HEK293T (cell line): ENCODE measurements around the gene PRKCH.

ENCODE experiments used
- CTCF ChIA-PET: fragments of 350-600 bp; formaldehyde crosslinking; extraction: SDS; loops from one replicate; lab custom pipeline; 2021; ENCODE audit warnings: antibody characterized with exemption, inconsistent platforms; lab: Yijun Ruan, JAX
- POLR2A ChIA-PET: fragments of 350-600 bp; formaldehyde crosslinking; extraction: SDS; loops from one replicate; lab custom pipeline; 2020; ENCODE audit warnings: antibody characterized with exemption, inconsistent platforms; lab: Yijun Ruan, JAX
- DNase-seq: peaks from one replicate; pipeline ENCODE4 v3.0.0; 2012; ENCODE audit warnings: mixed read lengths; ENCODE audit errors: extremely low spot score
- ARNT ChIP-seq: fragments of 450-650 bp; IDR thresholded peaks from 2 replicates; pipeline ENCODE4 v1.6.1; 2017; ENCODE audit warnings: mild to moderate bottlenecking
- BHLHE40 ChIP-seq: fragments of 450-650 bp; IDR thresholded peaks from 2 replicates; pipeline ENCODE4 v1.6.1; 2016; ENCODE audit warnings: mild to moderate bottlenecking, moderate library complexity, borderline replicate concordance
- CTBP1 ChIP-seq: fragments of 450-650 bp; IDR thresholded peaks from 2 replicates; pipeline ENCODE4 v1.6.1; 2016; ENCODE audit warnings: borderline replicate concordance
- ELF4 ChIP-seq: fragments of 450-650 bp; IDR thresholded peaks from 2 replicates; pipeline ENCODE4 v1.6.1; 2017; ENCODE audit warnings: antibody characterized with exemption
- FOXA1 ChIP-seq: fragments of 450-650 bp; IDR thresholded peaks from 2 replicates; pipeline ENCODE4 v1.6.1; 2016; ENCODE audit warnings: mild to moderate bottlenecking
- FOXK2 ChIP-seq: fragments of 450-650 bp; IDR thresholded peaks from 2 replicates; pipeline ENCODE4 v1.6.1; 2016; ENCODE audit warnings: mild to moderate bottlenecking
- FOXM1 ChIP-seq: fragments of 450-650 bp; IDR thresholded peaks from 2 replicates; pipeline ENCODE4 v1.6.1; 2017; ENCODE audit warnings: mild to moderate bottlenecking, borderline replicate concordance
- HDGF ChIP-seq: fragments of 450-650 bp; IDR thresholded peaks from 2 replicates; pipeline ENCODE4 v1.6.1; 2017; ENCODE audit warnings: antibody characterized with exemption, borderline replicate concordance
- L3MBTL2 ChIP-seq: fragments of 450-650 bp; conservative IDR thresholded peaks from 2 replicates; pipeline ENCODE4 v1.6.1; 2016; ENCODE audit warnings: mild to moderate bottlenecking
- LEF1 ChIP-seq: fragments of 450-650 bp; IDR thresholded peaks from 2 replicates; pipeline ENCODE4 v1.6.1; 2017; ENCODE audit warnings: mild to moderate bottlenecking, borderline replicate concordance
- NFRKB ChIP-seq: fragments of 450-650 bp; IDR thresholded peaks from 2 replicates; pipeline ENCODE4 v1.6.1; 2016; ENCODE audit warnings: mild to moderate bottlenecking, moderate library complexity
- PKNOX1 ChIP-seq: fragments of 450-650 bp; IDR thresholded peaks from 2 replicates; pipeline ENCODE4 v1.6.1; 2016
- SP1 ChIP-seq: fragments of 450-650 bp; IDR thresholded peaks from 2 replicates; pipeline ENCODE4 v1.6.1; 2017
- SUZ12 ChIP-seq: fragments of 450-650 bp; IDR thresholded peaks from 2 replicates; pipeline ENCODE4 v1.6.1; 2016; ENCODE audit warnings: mild to moderate bottlenecking
- TARDBP ChIP-seq: fragments of 450-650 bp; IDR thresholded peaks from 2 replicates; pipeline ENCODE4 v1.6.1; 2016
- ZNF384 ChIP-seq: fragments of 450-650 bp; IDR thresholded peaks from 2 replicates; pipeline ENCODE4 v1.6.1; 2016

PRKCH gene

GRCh38 chr14:61535032-61535431, 213.7 kb downstream of the PRKCH start:
- ChIA-PET POLR2A (no interaction called here), CTCF (no interaction called here)
- no peak for TF ChIP-seq PKNOX1
- no peak for TF ChIP-seq FOXA1
- no peak for DNase-seq

GRCh38 chr14:61535458-61535857, 214.1 kb downstream of the PRKCH start:
- ChIA-PET POLR2A (no interaction called here), CTCF (interaction anchor here (0.6 kb wide), 1 partner anchor 10 kb away, joined by 3 read pairs; no protein-coding TSS in a partner anchor)

GRCh38 chr14:61536661-61537562, 215.5 kb downstream of the PRKCH start:
- TF ChIP-seq FOXM1 (no peak), BHLHE40 (no peak)
- DNase-seq, result no peak
- CTCF ChIA-PET, result no interaction called here
- POLR2A ChIA-PET, result interaction anchor here (0.7 kb wide), 1 partner anchor 24 kb away, joined by 3 read pairs; no protein-coding TSS in a partner anchor

More at GRCh38 chr14:61535458-61535857, 214.1 kb downstream of the PRKCH start:
- DNase-seq, result no peak
- TF ChIP-seq TARDBP (no peak), PKNOX1 (no peak), FOXA1 (no peak), ELF4 (no peak), LEF1 (no peak), NFRKB (no peak), BHLHE40 (no peak), CTBP1 (no peak), ARNT (no peak), ZNF384 (no peak), SUZ12 (no peak), FOXK2 (no peak), HDGF (no peak), SP1 (no peak), FOXM1 (no peak), L3MBTL2 (no peak)

GRCh38 chr14:61537563-61538463, 216.4 kb downstream of the PRKCH start:
- POLR2A ChIA-PET, result no interaction called here
- CTCF ChIA-PET, result no interaction called here
- no peak for DNase-seq
- TF ChIP-seq NFRKB (no peak), CTBP1 (no peak), SP1 (no peak), HDGF (no peak)

GRCh38 chr14:61538464-61539022, 217.2 kb downstream of the PRKCH start:
- ChIA-PET CTCF (no interaction called here), POLR2A (no interaction called here)
- DNase-seq, result no peak
- TF ChIP-seq NFRKB, result no peak
- TF ChIP-seq FOXM1, result no peak
- TF ChIP-seq PKNOX1, result no peak
- no peak for TF ChIP-seq TARDBP
- no peak for TF ChIP-seq HDGF
- no peak for TF ChIP-seq FOXK2
- no peak for TF ChIP-seq LEF1
- TF ChIP-seq SUZ12, result no peak
- TF ChIP-seq SP1, result no peak
- TF ChIP-seq ZNF384, result no peak
- no peak for TF ChIP-seq ELF4
- no peak for TF ChIP-seq FOXA1
- no peak for TF ChIP-seq ARNT
- no peak for TF ChIP-seq L3MBTL2
- TF ChIP-seq CTBP1, result no peak
- TF ChIP-seq BHLHE40, result no peak

- no peak for TF ChIP-seq SUZ12
- POLR2A ChIA-PET, result no interaction called here
Observed at GRCh38 chr14:61539631-61540030, 218.3 kb downstream of the PRKCH start.

More at GRCh38 chr14:61539631-61540030, 218.3 kb downstream of the PRKCH start:
- no peak for DNase-seq
- CTCF ChIA-PET, result no interaction called here
